GM23248 (cell line): ENCODE results near the gene EML6.

Experiments used
- EZH2 ChIP-seq: fragments of 200-600 bp; sonication (generic); IDR thresholded peaks from 2 replicates; pipeline ENCODE4 v1.6.1; 2018; ENCODE audit warnings: antibody characterized with exemption, mild to moderate bottlenecking; ENCODE audit not compliant: insufficient read depth, poor library complexity, severe bottlenecking
- EZH2phosphoT487 ChIP-seq: fragments of 200-600 bp; sonication (generic); IDR thresholded peaks from 2 replicates; pipeline ENCODE4 v1.6.1; 2018; ENCODE audit warnings: antibody characterized with exemption, moderate library complexity, mild to moderate bottlenecking, low read depth; ENCODE audit not compliant: insufficient read depth

GRCh38 chr2:54763636-54764291, 40.3 kb downstream of the EML6 start:
- no peak for TF ChIP-seq EZH2
- no peak for TF ChIP-seq EZH2phosphoT487
